Nephron progenitor cell (in vitro differentiated cells): ENCODE measurements around the gene RETNLB.

ENCODE experiments used
- DNase-seq: peaks from one replicate; pipeline ENCODE4 v3.0.0; 2021
- H3K27ac Mint-ChIP-seq: 2 replicates; pipeline ENCODE4 v1.8.0; 2021; ENCODE audit warnings: mild to moderate bottlenecking, moderate library complexity, mixed read lengths
- H3K27me3 Mint-ChIP-seq: 2 replicates; pipeline ENCODE4 v1.8.0; 2021; ENCODE audit warnings: mild to moderate bottlenecking, low read depth, mixed read lengths; ENCODE audit not compliant: poor library complexity
- H3K36me3 Mint-ChIP-seq: 2 replicates; pipeline ENCODE4 v1.8.0; 2021; ENCODE audit warnings: low read depth, mixed read lengths
- H3K4me1 Mint-ChIP-seq: 2 replicates; pipeline ENCODE4 v1.8.0; 2021; ENCODE audit warnings: mixed read lengths
- H3K4me3 Mint-ChIP-seq: 2 replicates; pipeline ENCODE4 v1.8.0; 2021; ENCODE audit warnings: mild to moderate bottlenecking, moderate library complexity, mixed read lengths
- H3K9me3 Mint-ChIP-seq: 2 replicates; pipeline ENCODE4 v1.8.0; 2021; ENCODE audit warnings: mild to moderate bottlenecking, moderate library complexity, mixed read lengths
- TF ChIP-seq, protein P1 (sequence below): fragments of 200-600 bp; sonication (generic); IDR thresholded peaks from 2 replicates; pipeline ENCODE4 v1.5.0; 2021; ENCODE audit warnings: antibody characterized with exemption

Gene RETNLB

DNA sequence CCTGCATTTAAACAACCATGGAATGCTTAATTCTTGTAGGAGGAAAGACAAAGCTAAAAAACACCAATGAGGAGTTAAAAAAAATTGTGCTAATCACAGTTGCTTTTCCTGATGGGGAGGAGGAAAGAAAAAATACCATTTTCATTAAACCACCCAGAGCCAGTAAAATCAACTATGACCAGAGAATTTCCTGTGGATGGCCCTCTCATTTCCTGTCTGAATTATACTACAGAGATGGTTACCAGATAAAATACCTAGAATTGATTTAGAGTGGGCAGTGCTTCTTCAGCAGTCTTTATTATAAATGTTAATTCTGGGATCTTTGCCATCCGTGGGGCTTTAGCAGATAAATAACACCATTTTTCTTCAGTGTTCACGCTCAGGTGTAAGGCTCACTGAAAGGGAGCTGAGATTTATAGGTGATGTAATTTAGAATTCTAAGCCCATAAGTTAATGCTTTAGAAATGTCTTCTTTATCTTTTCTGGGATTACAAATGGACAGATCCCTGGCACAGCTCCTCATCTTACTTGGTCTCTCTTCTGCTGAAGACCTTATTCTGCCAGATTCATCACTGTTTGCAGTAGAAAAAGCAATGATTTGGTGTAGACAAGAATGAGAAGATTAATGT lies 37.9 kb downstream of the RETNLB start:
- TF ChIP-seq, protein P1, sequence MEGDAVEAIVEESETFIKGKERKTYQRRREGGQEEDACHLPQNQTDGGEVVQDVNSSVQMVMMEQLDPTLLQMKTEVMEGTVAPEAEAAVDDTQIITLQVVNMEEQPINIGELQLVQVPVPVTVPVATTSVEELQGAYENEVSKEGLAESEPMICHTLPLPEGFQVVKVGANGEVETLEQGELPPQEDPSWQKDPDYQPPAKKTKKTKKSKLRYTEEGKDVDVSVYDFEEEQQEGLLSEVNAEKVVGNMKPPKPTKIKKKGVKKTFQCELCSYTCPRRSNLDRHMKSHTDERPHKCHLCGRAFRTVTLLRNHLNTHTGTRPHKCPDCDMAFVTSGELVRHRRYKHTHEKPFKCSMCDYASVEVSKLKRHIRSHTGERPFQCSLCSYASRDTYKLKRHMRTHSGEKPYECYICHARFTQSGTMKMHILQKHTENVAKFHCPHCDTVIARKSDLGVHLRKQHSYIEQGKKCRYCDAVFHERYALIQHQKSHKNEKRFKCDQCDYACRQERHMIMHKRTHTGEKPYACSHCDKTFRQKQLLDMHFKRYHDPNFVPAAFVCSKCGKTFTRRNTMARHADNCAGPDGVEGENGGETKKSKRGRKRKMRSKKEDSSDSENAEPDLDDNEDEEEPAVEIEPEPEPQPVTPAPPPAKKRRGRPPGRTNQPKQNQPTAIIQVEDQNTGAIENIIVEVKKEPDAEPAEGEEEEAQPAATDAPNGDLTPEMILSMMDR = no peak
- no peak for DNase-seq
- peaks cover 8% of the 10 kb centered on the region for H3K27me3 Mint-ChIP-seq
- no peak overlapping the region for H3K4me3 Mint-ChIP-seq
- H3K4me1 Mint-ChIP-seq = no peaks in the 10 kb centered on the region
- no peak overlapping the region for H3K27ac Mint-ChIP-seq
- no peaks in the 10 kb centered on the region for H3K36me3 Mint-ChIP-seq
- no peaks in the 10 kb centered on the region for H3K9me3 Mint-ChIP-seq

DNA sequence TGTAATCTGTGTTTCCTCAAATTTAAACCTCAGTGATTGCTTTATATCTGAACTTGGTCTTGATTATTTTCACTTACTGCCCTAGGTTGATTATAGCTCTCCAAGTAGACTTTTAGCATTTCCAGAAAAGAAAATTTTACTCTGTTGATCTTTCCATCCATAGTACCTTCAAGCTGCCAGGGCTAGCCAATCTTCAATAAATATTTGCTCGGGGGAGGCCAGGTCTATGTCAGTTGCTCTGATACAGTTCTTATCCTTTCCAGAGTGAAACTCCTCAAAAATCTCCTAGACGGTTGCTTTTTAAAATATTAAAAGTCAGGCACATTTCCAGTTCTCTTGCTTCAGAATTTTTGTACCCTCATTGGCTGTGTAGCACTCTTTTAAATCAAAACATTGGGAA lies 38.8 kb downstream of the RETNLB start:
- Mint-ChIP-seq H3K27ac (no peak overlapping the region), H3K4me3 (no peak overlapping the region), H3K27me3 (peaks cover 8% of the 10 kb centered on the region), H3K4me1 (peaks cover 1% of the 10 kb centered on the region), H3K36me3 (no peaks in the 10 kb centered on the region), H3K9me3 (no peaks in the 10 kb centered on the region)
- no peak for DNase-seq
- TF ChIP-seq, protein P1 = no peak

DNA sequence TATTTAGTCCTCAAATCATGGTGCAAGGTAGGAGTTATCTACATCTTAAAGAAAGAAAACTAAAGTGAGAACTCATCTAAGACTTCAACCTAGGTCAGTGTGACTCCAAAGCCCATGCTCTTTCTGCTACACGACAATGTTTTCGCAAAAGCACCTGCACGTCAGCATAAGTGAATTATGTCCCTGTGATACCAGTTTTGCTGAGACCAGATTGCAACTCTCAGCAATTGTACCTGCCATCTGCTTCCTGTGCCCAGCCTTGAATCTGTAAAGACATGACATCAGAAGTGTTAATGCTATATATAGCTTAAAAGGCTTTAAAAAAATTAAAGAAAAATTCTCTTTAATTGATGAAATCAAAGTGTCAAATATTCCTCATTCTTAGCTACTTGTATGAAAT lies 43.4 kb downstream of the RETNLB start:
- no peaks in the 10 kb centered on the region for H3K9me3 Mint-ChIP-seq
- TF ChIP-seq, protein P1 = no peak

DNA sequence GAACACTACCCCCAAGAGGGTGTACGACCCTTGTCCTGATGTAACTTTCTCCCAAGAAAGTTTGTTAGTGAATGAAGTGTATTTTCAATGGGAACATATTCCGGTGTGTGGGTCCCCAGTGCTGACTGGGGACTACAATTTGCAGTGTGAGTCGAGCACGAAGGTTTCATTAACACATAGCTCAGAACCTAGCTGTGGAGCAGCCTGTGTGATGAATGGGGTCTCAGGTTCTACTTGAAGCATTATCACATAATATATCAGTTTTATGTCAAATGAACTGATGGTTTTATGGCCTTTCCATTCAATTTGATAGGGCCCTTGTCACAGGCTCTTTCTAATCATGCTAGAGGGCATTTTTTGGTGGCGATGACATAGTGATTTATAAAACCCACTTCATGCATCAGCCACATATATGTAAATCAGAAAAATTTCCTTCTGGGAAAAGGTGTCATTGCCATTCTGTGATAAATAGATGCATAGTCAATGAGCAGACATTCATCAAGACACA lies 44.1 kb downstream of the RETNLB start:
- no peaks in the 10 kb centered on the region for H3K9me3 Mint-ChIP-seq
- H3K27ac Mint-ChIP-seq = no peak overlapping the region
- peaks cover 9% of the 10 kb centered on the region for H3K27me3 Mint-ChIP-seq
- H3K36me3 Mint-ChIP-seq = no peaks in the 10 kb centered on the region
- H3K4me1 Mint-ChIP-seq = peaks cover 9% of the 10 kb centered on the region
- TF ChIP-seq, protein P1 = no peak
- DNase-seq = no peak
- H3K4me3 Mint-ChIP-seq = no peak overlapping the region

More for the DNA sequence above, 43.4 kb downstream of the RETNLB start:
- H3K4me3 Mint-ChIP-seq = no peak overlapping the region
- H3K27ac Mint-ChIP-seq = no peak overlapping the region
- peaks cover 14% of the 10 kb centered on the region for H3K27me3 Mint-ChIP-seq
- H3K36me3 Mint-ChIP-seq = no peaks in the 10 kb centered on the region
- DNase-seq = no peak
- H3K4me1 Mint-ChIP-seq = peaks cover 9% of the 10 kb centered on the region
